Measurements from ENCODE around the gene LUC7L3.
A peak's percentile ranks its signal among the peaks of the same experiment; 100 is the strongest.
"Not testable (repeated sequence)": the region's sequence is repeated elsewhere in the genome, so short reads cannot be mapped to it uniquely, and the experiment has no call there.

Gene LUC7L3

DNA sequence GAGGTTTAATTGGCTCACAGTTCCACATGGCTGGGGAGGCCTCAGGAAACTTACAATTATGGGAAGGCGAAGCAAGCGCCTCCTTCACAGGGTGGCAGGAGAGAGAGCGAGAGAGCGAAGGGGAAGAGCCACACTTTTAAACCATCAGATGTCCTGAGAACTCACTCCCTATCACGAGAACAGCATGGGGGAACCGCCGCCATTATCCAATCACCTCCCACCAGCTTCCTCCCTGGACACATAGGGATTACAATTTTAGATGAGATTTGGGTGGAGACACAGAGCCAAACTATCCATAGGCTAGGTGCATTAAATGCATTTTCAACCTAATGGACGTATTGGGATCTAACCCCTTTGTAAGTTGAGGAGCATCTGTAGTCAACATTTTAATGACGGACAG lies 6.8 kb upstream of the LUC7L3 start:
- Mint-ChIP-seq H3K36me3 (ENCODE audit: low read depth) (no peaks in the 10 kb centered on the region), H3K4me3 (no peak overlapping the region), H3K27me3 (no peaks in the 10 kb centered on the region), H3K27ac (no peak overlapping the region), H3K4me1 (ENCODE audit: low read depth) (peaks cover 25% of the 10 kb centered on the region), H3K9me3 (no peaks in the 10 kb centered on the region)

DNA sequence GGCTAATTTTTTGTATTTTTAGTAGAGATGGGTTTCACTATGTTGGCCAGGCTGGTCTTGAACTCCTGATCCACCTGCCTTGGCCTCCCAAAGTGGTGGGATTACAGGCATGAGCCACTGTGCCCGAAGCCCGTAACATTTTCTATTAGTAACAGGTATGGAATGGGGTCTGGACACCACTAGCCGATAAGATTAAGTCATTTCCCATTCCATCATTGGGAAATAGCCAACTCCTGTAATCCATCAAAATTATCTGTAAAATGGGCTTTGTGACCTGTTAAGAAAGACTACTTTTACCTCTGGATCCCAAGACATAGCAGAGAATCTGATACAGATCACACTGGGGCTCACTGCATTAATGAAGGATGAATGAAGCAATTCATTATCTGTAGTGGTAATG lies 3.9 kb upstream of the LUC7L3 start:
- no peaks in the 10 kb centered on the region for H3K27me3 Mint-ChIP-seq

DNA sequence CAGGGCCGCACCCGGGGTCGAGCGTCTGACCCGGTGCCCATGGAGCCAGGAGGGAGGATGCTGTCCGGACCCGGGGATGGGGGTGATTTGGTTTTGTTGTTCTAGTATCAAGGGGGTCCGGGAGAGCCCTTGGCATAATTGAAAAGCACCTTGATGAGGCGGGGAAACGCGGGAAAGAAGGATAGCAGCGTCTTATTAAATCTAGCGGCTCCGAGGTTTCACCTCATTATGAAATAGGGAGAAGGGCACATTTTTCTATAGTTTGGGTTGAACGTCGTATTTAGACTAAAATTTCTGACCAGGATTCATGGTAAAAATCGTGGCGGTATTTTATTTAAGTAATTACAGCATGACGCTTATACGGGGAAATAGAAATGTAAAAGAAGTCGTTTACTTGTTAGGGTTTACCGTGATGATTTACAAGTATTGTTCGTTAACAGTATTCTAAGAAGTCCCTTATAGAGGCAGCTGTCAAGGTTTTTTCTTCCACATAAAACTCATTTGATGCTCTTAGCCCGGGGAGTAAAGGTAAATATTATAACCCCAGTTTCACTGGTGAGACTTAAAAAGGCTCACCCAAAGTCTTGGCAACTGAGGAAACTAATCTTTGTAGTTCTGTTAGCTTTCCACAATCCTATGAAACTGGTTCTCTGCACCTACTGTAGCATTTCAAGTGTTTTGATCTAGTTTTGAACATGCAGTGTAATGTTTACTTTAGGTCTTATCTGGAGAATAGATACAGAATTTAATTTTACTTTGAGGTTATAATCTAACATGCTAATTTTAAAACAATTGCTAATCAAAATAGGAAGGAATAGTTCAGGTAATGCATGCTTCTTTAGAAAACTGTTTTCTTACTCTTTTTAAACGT lies 756 bp downstream of the LUC7L3 start:
- Mint-ChIP-seq H3K4me3 (peak overlapping the region; percentile 97), H3K9me3 (no peaks in the 10 kb centered on the region), H3K36me3 (ENCODE audit: low read depth) (peaks cover 27% of the 10 kb centered on the region), H3K4me1 (ENCODE audit: low read depth) (peaks cover 43% of the 10 kb centered on the region), H3K27ac (peak overlapping the region; percentile 99), H3K27me3 (no peaks in the 10 kb centered on the region)

More for the DNA sequence above, 3.9 kb upstream of the LUC7L3 start:
- Mint-ChIP-seq H3K27ac (no peak overlapping the region), H3K4me3 (no peak overlapping the region), H3K36me3 (ENCODE audit: low read depth) (peaks cover 7% of the 10 kb centered on the region), H3K9me3 (no peaks in the 10 kb centered on the region), H3K4me1 (ENCODE audit: low read depth) (peaks cover 5% of the 10 kb centered on the region)

DNA sequence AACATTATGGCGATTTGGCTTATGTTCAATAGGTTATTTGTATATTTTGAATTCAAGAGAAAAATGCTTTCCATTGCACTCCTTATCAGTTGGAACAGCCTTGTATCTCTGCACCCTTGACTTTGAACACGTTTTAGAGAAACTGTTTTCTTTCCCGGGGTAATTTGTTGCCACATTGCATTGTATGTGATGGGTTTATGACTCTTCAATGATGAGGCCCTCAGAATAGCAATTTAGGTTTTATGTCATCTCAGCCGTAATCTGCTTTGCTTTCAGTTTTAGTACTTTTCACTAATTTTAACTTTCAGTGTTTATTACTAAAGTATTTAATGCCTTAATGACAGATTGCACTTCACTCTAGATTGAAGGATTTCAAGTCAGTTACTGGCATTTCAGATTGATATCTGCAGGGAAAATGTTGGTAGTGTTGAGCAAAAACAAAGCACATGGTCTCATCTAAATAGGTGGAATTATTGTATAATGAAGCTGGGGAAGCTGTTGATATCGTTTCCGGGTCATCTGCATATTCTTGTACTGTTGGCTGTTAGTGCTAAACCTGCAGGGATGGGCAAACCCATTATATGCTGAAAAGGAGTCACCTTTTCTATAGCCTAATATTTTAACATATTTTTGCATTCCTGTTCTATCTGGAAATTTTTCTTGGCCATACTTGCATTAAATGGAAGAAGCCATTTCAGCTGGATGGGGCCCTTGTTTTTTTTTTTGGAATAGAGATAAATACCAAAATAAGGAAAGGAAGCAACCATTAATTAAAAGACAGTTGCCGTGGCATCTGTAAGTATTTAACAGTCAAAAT lies 2.0 kb downstream of the LUC7L3 start:
- Mint-ChIP-seq H3K36me3 (ENCODE audit: low read depth) (peaks cover 27% of the 10 kb centered on the region), H3K4me1 (ENCODE audit: low read depth) (peaks cover 51% of the 10 kb centered on the region), H3K27me3 (no peaks in the 10 kb centered on the region), H3K9me3 (no peaks in the 10 kb centered on the region), H3K4me3 (peak overlapping the region; percentile 97), H3K27ac (peak overlapping the region; percentile 99)

DNA sequence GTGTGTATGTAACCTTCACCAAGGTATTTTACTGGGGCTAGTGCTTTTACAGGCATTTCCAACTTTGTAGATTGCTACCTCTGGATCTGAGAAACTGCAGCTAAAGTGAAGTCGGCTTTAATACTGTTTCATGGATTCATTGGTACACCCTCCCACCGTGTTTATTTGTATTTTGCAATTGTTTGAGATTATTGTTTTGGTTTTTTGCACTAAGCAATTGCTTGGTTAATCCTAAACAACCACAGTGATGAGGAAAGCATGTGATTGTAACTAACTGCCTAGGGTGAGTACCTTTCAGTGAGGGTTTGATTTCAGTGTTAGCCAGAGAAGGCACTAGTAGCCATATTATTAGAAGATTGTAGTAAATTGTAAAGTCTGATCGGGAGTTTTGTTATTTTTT lies 3.3 kb downstream of the LUC7L3 start:
- Mint-ChIP-seq H3K4me1 (ENCODE audit: low read depth) (peaks cover 63% of the 10 kb centered on the region), H3K27ac (no peak overlapping the region), H3K4me3 (peak overlapping the region; percentile 97), H3K27me3 (no peaks in the 10 kb centered on the region), H3K9me3 (no peaks in the 10 kb centered on the region), H3K36me3 (ENCODE audit: low read depth) (peaks cover 31% of the 10 kb centered on the region)

DNA sequence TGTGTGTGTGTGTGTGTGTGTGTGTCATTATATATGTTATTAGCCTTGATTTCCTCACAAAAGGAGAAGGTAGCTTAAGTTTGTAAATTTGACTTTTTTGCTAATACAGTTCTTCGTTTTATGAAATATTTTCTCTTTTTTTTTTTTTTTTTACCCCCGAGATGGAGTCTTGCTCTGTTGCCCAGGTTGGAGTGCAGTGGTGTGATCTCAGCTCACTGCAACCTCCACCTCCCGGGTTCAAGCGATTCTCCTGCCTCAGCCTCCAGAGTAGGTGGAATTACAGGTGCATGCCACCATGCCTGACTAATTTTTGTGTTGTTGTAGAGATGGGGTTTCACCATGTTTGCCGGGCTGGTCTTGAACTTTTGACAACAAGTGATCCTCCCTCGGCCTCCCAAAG lies 5.2 kb downstream of the LUC7L3 start:
- H3K9me3 Mint-ChIP-seq, H3K27ac Mint-ChIP-seq, H3K27me3 Mint-ChIP-seq, H3K4me3 Mint-ChIP-seq: not testable (repeated sequence)
- H3K36me3 Mint-ChIP-seq (ENCODE audit: low read depth): peaks cover 31% of the 10 kb centered on the region
- peaks cover 75% of the 10 kb centered on the region for H3K4me1 Mint-ChIP-seq (ENCODE audit: low read depth)

DNA sequence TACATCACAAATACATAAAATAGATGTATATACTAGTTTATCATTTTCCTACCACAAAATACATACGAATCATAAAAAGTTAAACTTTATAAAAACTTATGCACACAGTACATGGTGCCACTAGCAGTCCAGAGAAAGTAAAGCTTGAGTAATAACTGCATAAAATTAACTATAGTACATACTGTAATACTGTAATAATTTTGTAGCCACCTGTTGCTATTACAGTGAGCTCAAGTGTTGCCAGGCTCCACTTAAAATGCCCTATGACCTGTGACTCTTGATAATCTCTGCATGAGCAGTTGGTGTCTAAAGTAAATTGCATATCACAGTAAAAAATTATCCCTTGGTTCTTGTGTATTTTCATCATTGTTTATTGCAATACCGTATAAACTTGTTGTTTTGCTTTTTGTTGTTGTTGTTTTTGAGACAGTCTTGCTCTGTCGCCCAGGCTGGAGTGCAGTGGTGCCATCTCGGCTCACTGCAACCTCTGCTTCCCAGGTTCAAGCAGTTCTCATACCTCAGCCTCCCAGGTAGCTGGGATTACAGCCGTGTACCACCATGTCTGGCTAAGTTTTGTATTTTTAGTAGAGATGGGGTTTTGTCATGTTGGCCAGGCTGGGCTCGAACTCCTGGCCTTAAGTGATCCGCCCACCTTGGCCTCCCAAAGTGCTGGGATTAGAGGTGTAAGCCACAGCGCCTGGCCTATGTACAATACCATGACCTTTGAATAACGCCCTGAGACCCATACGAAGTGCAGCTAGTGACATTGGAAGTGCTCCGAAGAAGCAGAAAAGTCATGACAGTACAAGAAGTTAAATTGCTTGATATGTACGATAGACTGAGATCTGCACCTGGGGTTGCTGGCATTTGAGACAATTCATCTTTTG lies 6.6 kb downstream of the LUC7L3 start:
- Mint-ChIP-seq H3K27me3 (no peaks in the 10 kb centered on the region), H3K9me3 (no peaks in the 10 kb centered on the region), H3K27ac (peak overlapping the region; percentile 19), H3K4me1 (ENCODE audit: low read depth) (peaks cover 78% of the 10 kb centered on the region), H3K4me3 (no peak overlapping the region), H3K36me3 (ENCODE audit: low read depth) (peaks cover 19% of the 10 kb centered on the region)

DNA sequence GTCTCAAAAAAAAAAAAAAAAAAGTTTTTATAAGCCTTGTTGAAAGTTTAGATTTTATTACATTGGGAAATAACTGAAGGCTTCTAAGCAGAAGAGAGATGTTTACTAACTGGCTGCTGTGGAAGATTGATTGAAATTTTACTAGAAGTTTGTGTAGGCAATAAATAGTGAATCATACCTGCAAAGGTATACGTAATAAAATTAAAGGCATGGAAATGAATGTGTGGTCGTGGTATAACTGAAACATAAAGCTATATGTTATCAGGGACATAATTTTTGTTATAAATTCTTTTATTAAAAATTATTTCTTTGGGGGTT lies 8.7 kb downstream of the LUC7L3 start:
- Mint-ChIP-seq H3K27ac (no peak overlapping the region), H3K4me1 (ENCODE audit: low read depth) (peaks cover 76% of the 10 kb centered on the region), H3K4me3 (no peak overlapping the region), H3K27me3 (no peaks in the 10 kb centered on the region), H3K36me3 (ENCODE audit: low read depth) (peaks cover 18% of the 10 kb centered on the region), H3K9me3 (no peaks in the 10 kb centered on the region)

DNA sequence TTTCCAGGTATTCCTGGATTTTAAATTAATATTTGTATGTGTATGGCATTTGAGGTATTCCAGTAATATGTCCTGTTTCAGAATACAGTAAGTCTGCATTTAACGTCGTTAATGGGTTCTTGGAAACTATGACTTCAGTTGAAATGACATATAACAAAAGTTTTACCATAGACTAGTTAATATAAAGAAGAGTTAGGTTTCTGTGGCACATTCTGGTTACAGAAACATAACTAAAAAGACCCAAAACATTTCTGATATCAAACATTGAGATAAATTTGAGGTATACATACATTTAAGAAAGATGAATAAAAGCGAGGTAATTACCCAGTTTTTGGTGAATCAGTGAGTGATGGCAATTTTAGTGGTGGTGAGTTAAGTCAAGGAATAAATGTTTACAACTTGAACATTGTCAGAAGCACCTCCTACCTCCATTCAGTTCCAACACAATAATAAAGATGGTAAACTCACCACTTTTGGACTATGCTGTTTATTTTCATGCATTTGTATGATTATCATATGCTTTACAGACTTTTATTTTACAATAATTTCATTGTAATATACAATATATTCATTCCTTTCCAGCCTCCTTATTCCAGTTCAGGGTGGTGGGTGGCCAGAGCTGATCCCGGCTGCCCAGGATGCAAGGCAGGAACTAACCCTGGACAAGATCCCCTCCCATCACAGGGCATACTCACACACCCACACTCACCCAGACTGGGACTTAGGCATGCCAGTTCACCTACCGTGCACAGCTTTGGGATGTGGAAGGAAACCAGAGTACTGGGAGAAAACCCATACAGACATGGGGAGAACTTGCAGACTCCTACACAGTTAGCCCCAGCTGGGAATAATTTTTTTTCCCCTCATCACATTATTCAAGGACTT lies 9.7 kb downstream of the LUC7L3 start:
- H3K27ac Mint-ChIP-seq: peak overlapping the region; percentile 45
- no peaks in the 10 kb centered on the region for H3K27me3 Mint-ChIP-seq
- H3K4me1 Mint-ChIP-seq (ENCODE audit: low read depth): peaks cover 73% of the 10 kb centered on the region
- H3K36me3 Mint-ChIP-seq (ENCODE audit: low read depth): peaks cover 14% of the 10 kb centered on the region
- no peak overlapping the region for H3K4me3 Mint-ChIP-seq
- no peaks in the 10 kb centered on the region for H3K9me3 Mint-ChIP-seq

DNA sequence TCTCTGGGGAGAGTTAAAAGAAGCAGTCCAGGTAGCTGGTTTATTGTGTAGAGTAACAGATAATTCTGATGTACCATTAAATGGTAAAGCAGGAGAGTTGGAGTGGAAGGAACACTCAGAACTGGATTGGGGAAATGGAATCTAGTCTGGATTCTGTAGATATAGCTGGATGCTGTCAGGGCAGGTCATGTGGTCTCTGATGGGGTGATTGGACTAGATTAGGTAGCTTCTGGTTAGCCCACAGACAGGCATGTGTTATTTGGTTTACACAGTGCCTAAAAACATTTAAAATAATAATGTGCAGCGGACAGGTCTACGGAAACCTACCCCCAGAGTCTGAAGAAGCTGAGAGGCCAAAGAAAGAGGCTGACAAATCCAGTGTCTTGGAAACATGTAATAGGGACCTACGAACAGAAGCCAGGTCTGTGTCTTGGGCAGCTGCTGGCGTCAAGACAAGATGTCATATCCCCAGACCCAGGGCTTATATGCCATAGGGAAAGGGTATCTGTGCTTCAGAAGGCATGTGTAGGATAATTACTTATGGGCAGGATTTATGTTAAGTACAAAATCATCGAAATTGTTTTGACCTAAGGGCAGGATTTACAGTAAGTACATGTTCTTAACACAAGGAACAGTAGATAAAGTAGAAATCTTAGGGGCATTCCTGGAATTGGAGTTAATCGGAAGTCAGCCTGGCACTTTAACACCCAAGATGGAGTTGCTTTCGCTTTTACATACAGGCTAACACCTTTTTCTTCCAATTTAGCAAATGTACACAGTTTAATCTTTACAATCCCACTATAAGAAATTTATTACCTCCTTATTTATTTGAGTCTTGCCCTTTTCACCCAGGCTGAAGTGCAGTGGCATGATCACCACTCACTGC lies 12.4 kb downstream of the LUC7L3 start:
- Mint-ChIP-seq H3K4me1 (ENCODE audit: low read depth) (peaks cover 77% of the 10 kb centered on the region), H3K27ac (peak overlapping the region; percentile 4), H3K4me3 (no peak overlapping the region), H3K36me3 (ENCODE audit: low read depth) (peaks cover 27% of the 10 kb centered on the region), H3K9me3 (no peaks in the 10 kb centered on the region), H3K27me3 (no peaks in the 10 kb centered on the region)

DNA sequence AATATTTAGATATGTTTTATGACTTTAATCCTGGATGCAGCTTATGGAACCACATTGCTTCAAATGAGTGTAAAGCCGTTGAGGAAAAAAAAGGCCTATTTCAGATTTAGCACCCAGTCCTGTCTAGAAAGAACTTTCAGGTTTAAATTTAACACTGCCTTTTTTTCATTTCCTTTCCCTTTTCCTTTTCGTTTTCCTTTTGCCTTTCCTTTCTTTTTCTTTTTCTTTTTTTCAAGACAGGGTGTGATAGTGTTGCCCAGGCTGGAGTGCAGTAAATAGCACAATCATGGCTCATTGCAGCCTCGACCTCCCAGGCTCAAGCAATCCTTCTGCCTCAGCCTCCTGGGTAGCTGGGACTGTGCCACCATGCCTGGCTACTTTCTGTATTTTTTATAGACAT lies 15.9 kb downstream of the LUC7L3 start:
- Mint-ChIP-seq H3K36me3 (ENCODE audit: low read depth) (peaks cover 58% of the 10 kb centered on the region), H3K4me3 (no peak overlapping the region), H3K4me1 (ENCODE audit: low read depth) (peaks cover 80% of the 10 kb centered on the region), H3K9me3 (no peaks in the 10 kb centered on the region), H3K27ac (peak overlapping the region; percentile 77), H3K27me3 (no peaks in the 10 kb centered on the region)

DNA sequence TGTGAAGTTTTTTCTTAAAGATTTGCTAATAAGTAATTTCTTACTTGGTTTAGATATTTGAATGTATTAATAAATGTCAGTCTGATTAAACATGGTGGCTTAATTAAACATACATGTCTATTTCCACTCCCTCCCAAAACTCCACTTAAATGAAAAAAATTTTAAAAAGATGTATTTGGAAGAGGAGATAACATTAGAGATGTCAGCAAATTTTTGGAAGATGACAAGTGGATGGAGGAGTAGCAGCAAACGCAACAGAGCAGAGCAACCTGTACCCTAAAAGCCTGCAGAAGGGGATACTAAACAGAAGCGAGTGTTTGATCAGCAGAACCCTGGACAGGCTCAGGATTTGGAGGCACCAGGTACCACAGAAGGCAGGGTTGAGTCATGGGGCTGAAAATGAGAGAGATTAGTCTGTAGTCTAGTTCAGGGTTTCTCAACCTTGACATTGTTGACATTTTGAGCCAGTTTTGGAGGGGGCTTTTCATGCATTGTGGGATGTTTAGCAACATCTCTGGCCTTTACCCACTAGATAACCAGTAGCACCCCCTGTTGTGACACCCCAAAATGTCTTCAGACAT lies 17.8 kb downstream of the LUC7L3 start:
- Mint-ChIP-seq H3K9me3 (no peaks in the 10 kb centered on the region), H3K36me3 (ENCODE audit: low read depth) (peaks cover 70% of the 10 kb centered on the region), H3K27me3 (no peaks in the 10 kb centered on the region), H3K4me3 (no peak overlapping the region), H3K4me1 (ENCODE audit: low read depth) (peaks cover 62% of the 10 kb centered on the region), H3K27ac (no peak overlapping the region)

DNA sequence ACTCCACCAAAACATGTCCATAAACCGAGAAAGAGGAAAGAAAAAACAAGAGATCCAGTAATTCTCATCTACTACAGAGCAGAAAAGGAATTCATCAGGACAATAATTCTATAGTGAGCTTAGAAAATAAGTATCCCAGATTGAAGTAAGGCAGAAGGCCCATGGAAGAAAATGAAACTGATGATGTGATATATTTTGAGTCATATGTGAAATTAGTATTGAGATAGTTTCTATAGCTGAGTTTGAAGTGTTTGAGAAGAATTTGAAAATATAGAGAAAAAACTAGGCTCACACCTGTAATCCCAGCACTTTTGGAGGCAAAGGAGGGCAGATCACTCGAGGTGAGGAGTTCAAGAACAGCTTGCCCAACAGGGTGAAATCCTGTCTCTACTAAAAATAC lies 19.7 kb downstream of the LUC7L3 start:
- no peaks in the 10 kb centered on the region for H3K27me3 Mint-ChIP-seq
- H3K36me3 Mint-ChIP-seq (ENCODE audit: low read depth): peaks cover 79% of the 10 kb centered on the region
- H3K4me1 Mint-ChIP-seq (ENCODE audit: low read depth): peaks cover 52% of the 10 kb centered on the region
- H3K27ac Mint-ChIP-seq: peak overlapping the region; percentile 76
- no peaks in the 10 kb centered on the region for H3K9me3 Mint-ChIP-seq
- H3K4me3 Mint-ChIP-seq: no peak overlapping the region

Measured in stimulated activated naive CD8-positive, alpha-beta T cell treated with anti-CD3 and anti-CD28 coated beads, Interleukin-15, Interleukin-2, amounts not matched to agents 100 ng/mL and 50 ng/mL, for 24 hours (primary cell).